Measurements from ENCODE around the gene MAP3K13. TPM values are rescaled to one million over a fixed set of nuclear protein-coding genes. Genes with fewer than 3 reads are reported as not detected.

Gene MAP3K13
- total RNA-seq = 10 to 100 TPM in 1 of 3 donors, 1 to 10 TPM in 2; 3.3 to 11.8 (median 9.8) TPM
- 9.0 TPM for total RNA-seq (2013)

GRCh38 chr3:185362850-185363661 is at the start of gene MAP3K13:
MAP3K13 (plus strand) TSS chr3:185363136; CDS start chr3:185428582, 65,446 bp downstream.
- Mint-ChIP-seq H3K27ac (peak within 1 kb of the TSS in 1 of 2 donors; percentile 70), H3K9me3 (no peaks in the 10 kb centered on the region), H3K4me3 (peak within 1 kb of the TSS; percentile 85), H3K36me3 (no peaks in the 10 kb centered on the region), H3K27me3 (ENCODE audit: low read depth in 2 of 2) (peaks cover 33 to 49% of the 10 kb centered on the region in 2 donors), H3K4me1 (peaks cover 13 to 16% of the 10 kb centered on the region in 2 donors)
- TF ChIP-seq CTCF (IDR thresholded peaks at IDR 0.05) = no peak
- DNase-seq (peak; percentile 38 to 61), ATAC-seq (peak; percentile 83 to 98 (median 93))
- peak within 1 kb of the TSS; percentile 20 for H3K4me3 ChIP-seq (ENCODE audit: low read length)
- H3K9me3 ChIP-seq (ENCODE audit: control insufficient read depth, insufficient read depth, low read length) = no peaks in the 10 kb centered on the region
- WGBS (ENCODE audit: insufficient coverage) = 0% methylated on average over 13 of the region's 17 CpGs
- peaks cover 19% of the 10 kb centered on the region for H3K27me3 ChIP-seq (ENCODE audit: control insufficient read depth, insufficient read depth, low read length)
- H3K27ac ChIP-seq (ENCODE audit: low read length) = no peak within 1 kb of the TSS
- H3K36me3 ChIP-seq (ENCODE audit: control insufficient read depth, insufficient read depth, low read length) = no peaks in the 10 kb centered on the region
- intact Hi-C loops (cut with micrococcal nuclease) = loop anchor here (10.0 kb wide), 1 partner anchor 192 kb away; the partner anchor contains the start of gene LIPH
- H3K4me1 ChIP-seq (ENCODE audit: control insufficient read depth, insufficient read depth, low read length) = peaks cover 10% of the 10 kb centered on the region

DNA sequence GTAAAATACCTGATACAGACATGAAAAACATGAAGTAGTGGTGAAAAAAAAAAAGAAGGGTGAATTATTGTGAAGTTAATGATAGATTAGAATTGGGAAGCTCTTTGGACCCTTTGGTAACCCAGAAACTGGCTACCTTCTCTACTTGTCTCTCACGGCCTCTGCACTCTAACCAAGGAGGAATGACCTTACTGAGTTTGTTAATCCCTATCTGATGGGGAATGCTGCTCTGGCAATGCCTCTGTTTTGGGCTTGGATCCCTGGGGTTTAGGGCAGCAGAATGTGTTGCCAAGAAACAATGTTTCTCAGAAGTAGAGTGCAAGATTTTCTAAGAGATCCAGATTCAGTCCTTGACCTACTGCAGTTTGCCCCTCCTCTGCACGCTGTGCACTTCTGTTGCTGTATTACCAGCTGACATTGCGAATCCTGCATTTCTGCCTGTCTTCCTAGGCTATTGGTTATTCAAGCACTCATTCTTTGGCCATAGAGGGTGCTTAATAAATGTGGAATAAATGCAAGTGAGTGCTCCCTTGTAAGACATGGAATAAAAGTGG is 49.2 kb upstream of the MAP3K13 start:
- WGBS (ENCODE audit: insufficient coverage) = 93% methylated on average over 3 of the region's 3 CpGs
- Histone ChIP-seq H3K4me1 (ENCODE audit: control insufficient read depth, insufficient read depth, low read length) (no peaks in the 10 kb centered on the region), H3K9me3 (ENCODE audit: control insufficient read depth, insufficient read depth, low read length) (no peaks in the 10 kb centered on the region), H3K36me3 (ENCODE audit: control insufficient read depth, insufficient read depth, low read length) (no peaks in the 10 kb centered on the region), H3K27ac (ENCODE audit: low read length) (no peak overlapping the region), H3K4me3 (ENCODE audit: low read length) (no peak overlapping the region), H3K27me3 (ENCODE audit: control insufficient read depth, insufficient read depth, low read length) (no peaks in the 10 kb centered on the region)
- intact Hi-C loops (cut with micrococcal nuclease) = no loop called here
- DNase-seq (no peak), ATAC-seq (no peak)
- no peak for TF ChIP-seq CTCF (IDR thresholded peaks at IDR 0.05)
- Mint-ChIP-seq H3K27me3 (ENCODE audit: low read depth in 2 of 2) (no peaks in the 10 kb centered on the region), H3K4me3 (no peak overlapping the region), H3K9me3 (no peaks in the 10 kb centered on the region), H3K4me1 (no peaks in the 10 kb centered on the region), H3K36me3 (no peaks in the 10 kb centered on the region), H3K27ac (no peak overlapping the region)

DNA sequence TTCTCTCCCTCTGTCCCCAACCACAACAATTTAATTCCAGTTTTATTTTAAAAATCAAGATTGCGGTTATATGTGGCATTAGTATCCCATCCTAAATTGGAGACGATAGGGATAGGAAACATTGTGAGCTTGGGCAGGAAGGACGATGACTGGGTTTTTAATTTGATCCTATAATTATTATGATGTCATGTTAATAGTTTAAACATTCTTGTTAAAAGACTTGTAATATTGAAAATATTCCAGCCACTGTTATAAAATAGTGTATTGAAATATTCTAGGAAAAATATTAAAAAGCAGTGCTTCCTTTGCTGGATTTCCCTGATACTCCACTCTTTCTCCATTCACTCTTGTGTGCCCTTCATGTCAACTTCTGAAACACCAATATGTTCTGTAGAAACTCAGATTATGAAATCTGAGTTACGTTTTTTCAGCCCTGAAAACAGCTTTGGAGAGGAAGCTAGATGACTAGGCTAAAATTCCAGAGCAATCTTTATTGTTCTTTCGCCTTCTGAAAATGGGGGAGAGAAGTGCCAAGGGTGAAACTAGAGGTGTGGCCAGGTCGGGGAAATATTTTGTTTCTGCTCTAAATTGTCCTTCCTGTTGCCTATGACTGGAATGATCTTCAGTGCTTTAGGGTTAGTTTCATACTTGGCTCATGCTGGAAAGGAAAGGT is 46.1 kb upstream of the MAP3K13 start:
- DNase-seq (no peak), ATAC-seq (no peak)
- Mint-ChIP-seq H3K9me3 (no peaks in the 10 kb centered on the region), H3K36me3 (no peaks in the 10 kb centered on the region), H3K4me1 (no peaks in the 10 kb centered on the region), H3K4me3 (no peak overlapping the region), H3K27ac (no peak overlapping the region), H3K27me3 (ENCODE audit: low read depth in 2 of 2) (no peaks in the 10 kb centered on the region)
- intact Hi-C loops (cut with micrococcal nuclease) = no loop called here
- Histone ChIP-seq H3K9me3 (ENCODE audit: control insufficient read depth, insufficient read depth, low read length) (no peaks in the 10 kb centered on the region), H3K36me3 (ENCODE audit: control insufficient read depth, insufficient read depth, low read length) (no peaks in the 10 kb centered on the region), H3K4me3 (ENCODE audit: low read length) (no peak overlapping the region), H3K27me3 (ENCODE audit: control insufficient read depth, insufficient read depth, low read length) (no peaks in the 10 kb centered on the region), H3K4me1 (ENCODE audit: control insufficient read depth, insufficient read depth, low read length) (no peaks in the 10 kb centered on the region), H3K27ac (ENCODE audit: low read length) (no peak overlapping the region)
- TF ChIP-seq CTCF (IDR thresholded peaks at IDR 0.05) = no peak
- 49% methylated on average over 6 of the region's 6 CpGs for WGBS (ENCODE audit: insufficient coverage)
